GF-D8 (cell line): ENCODE results near the gene POLK.
"Not testable (repeated sequence)": the region's sequence is repeated elsewhere in the genome, so short reads cannot be mapped to it uniquely, and the experiment has no call there.

ENCODE experiments used
- DNase-seq: peaks from one replicate; lab custom pipeline; 2025; lab: John Stamatoyannopoulos, UW

POLK gene

DNA sequence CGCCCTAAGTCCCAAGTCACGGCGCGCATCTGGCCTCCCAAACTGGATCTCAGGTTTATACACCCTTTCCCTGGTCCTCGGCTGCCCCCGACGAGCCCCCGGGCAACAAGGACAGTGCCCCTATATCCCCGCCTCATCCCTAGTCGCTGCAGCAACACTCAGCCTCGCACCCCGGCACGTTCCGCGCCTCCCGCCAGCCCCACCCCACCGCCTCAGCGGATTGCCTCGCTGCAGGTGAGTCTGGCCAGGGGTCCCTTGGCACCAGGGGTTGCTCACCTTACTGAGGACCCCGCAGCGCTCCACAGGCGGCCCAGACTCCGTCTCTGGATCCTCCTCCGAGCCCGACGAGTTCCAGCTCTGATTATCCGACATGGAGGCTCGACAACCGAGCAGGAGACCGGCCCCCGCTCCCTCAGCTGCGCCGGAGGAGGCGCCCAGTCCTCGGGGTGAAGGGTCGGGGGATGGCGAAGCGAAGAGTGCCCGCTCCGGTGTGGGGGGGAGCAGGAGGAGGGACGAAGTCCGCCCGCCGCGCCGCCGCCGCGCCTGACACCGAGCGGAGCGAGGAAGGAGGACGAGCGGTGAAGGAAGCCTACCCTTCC lies 756 bp upstream of the POLK start:
- no peak for DNase-seq

- no peak for DNase-seq
Measured at GRCh38 chr5:75512383-75513074, 838 bp downstream of the POLK start.

DNA sequence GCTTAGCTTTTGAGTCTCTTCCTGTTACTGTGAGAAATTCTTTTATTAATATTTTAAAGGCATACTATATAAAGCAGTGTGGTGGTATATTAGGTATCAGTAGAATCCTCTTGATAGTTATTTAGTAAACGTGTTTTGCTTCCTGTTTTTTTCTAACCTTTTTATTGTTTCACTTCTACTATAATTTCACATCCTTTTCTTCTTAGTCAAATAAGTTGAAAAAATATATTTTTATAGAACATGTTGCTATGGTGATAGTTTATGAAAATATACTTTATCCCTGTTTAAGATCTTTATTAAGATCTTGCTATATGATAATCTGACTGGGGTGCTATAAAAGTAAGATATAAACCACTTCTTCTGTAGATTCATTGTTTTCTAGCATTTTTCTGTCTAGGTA lies 2.1 kb downstream of the POLK start:
- DNase-seq = no peak

DNA sequence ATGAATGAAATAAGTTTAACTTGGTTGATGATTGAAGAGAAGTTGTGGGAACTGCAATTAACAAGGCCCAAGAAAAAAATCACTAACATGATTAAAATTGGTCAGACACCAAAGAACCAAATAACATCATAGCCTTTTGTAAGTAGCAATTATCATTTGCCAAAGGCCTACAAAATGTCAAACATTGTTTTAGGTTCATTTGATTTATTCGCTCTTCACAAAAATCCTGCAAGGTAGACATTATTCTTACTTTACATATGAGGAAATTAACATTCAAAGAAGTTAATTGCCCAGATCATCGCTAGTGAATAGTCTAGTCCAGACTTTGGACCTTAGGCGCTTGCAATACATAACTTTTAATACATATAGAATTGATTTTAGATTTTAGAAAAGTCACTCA lies 2.6 kb downstream of the POLK start:
- no peak for DNase-seq

DNA sequence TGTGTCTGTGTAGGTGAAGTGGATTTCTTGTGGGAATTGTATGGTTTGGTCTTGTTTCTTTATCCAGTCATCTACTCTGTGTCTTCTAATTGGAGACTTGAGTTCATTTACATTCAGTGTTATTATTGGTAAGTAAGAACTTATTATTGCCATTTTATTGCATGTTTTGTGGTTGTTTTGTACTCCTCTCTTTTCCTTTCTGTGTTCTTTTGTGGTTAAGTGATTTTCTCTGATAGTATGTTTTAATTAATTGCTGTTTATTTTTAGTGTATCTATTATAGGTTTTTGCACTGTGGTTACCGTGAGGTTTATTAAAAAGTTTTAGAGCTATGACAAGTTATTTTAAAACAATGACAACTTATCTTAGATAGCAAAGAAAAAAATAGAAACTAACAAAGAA lies 8.1 kb downstream of the POLK start:
- no peak for DNase-seq

- DNase-seq = no peak
Measured at GRCh38 chr5:75521195-75521594, 9.5 kb downstream of the POLK start.

DNA sequence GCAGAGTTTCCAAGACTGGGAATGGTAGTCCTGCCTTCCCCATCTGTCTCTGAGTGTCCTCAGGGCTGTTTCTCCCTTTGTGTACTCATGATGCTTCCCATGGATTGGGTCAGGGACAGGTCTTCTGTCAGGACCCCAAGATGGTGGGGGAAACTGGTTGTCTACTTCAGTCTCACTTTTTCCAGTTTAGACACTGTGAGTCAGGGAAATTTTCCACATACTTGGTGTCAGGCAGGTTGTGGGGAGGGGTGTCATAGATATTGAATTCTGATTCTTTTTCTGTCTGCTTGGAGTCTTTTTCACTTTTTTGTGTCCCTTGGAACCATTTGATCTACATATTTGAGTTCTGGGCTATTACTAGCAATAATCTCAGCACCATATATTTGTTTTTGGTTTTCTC lies 10.3 kb downstream of the POLK start:
- DNase-seq = no peak

DNA sequence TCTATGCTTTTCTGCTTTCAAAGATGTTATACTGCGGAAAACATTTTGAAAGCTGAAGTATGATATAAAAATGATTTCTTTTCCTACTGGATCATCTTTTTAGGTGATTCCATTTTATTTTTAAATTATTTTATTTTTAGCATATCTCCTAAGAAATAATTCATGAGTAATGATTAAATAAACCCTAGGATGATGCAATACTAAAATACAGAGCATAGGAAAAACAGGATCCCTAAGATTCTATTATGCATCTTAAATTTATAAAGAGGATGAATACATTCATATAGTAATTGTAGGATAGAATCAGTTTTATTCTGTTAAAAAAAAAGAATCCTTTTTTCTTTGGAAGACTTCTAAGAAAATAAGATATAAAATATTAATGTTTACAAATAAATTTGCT lies 10.9 kb downstream of the POLK start:
- no peak for DNase-seq

- DNase-seq = no peak
Measured at GRCh38 chr5:75523275-75523674, 11.6 kb downstream of the POLK start.

- no peak for DNase-seq
Measured at GRCh38 chr5:75524071-75524470, 12.4 kb downstream of the POLK start.

DNA sequence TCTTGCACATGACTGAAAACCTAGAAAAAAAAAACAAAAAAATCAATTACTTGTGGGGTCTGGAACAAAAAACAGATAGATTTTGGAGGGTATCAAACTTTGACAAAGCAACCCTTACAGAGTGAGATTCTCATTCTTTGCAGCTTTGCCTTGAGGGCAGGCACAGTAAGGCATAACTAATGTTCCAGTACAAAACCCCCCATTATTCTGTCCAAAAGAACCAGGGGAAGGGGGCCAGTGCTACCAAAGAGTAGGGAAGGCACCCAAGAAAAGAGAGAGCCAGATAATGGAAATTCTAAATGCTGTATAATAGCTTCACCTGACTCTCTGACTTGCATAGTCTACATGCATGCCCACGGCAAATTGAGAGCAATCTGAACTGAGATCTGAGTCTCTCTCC lies 12.9 kb downstream of the POLK start:
- no peak for DNase-seq

DNA sequence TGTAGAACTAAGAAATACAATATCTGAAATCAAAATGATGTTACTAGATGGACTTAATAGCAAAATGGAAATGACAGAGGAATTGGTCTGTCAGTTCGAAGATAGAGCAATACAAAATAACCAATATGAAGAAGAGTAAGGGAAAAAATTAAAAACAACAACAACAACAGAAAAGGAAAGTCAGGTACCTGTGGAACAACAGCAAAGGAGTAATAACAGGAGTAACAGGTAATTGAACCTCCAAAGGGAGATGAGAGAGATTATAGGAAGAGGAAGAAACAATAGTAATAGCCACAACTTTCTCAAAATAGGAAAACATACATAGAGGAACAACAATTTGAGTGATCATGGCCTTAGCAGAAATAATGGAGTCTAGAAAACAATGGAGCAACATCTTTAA lies 13.7 kb downstream of the POLK start:
- DNase-seq = no peak

- DNase-seq = no peak
Measured at GRCh38 chr5:75526070-75526469, 14.4 kb downstream of the POLK start.

DNA sequence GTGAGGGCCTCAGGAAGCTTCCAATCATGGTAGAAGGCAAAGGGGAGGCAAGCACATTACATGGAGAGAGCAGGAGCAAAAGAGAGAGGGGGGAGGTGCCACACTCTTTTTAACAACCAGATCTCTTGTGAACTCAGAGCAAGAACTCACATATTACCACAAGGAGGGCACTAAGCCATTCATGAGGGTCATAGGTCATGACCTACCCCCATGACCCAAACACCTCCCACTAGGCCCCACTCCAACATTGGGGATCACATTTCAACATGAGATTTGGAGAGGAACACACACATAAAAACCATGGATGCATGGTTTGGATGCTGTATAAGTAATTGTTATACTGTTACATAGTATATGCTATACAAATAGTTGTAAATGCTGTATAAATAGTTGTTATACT lies 17.5 kb downstream of the POLK start:
- no peak for DNase-seq

DNA sequence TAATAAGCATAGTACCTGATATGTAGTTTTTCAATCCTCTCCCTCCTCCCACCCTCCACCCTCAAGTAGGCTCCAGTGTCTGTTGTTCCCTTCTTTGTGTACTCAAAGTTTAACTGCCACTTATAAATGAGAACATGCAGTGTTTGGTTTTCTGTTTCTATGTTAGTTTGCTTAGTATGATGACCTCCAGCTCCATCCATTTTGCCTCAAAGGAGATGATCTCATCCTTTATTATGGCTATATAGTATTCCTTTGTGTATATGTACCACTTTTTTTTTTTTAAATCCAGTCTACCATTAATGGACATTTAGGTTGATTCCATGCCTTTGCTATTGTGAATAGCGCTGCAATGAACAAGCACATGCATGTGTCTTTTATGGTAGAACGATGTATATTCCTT lies 20.5 kb downstream of the POLK start:
- DNase-seq = no peak

DNA sequence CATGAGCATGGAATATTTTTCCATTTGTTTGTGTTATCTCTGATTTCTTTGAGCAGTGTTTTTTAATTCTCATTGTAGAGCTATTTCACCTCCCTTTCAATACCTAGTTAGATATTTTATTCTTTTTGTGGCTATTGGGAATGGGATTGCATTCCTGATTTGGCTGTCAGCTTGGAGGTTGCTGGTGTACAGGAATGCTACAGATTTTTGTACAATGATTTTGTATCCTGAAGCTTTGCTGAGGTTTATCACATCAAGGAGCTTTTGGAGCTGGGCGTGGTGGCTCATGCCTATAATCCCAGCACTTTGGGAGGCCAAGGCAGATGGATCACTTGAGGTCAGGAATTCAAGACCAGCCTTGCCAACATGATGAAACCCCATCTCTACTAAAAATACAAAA lies 22.0 kb downstream of the POLK start:
- not testable (repeated sequence) for DNase-seq

GRCh38 chr5:75534734-75535133 lies 23.0 kb downstream of the POLK start:
- DNase-seq = no peak

DNA sequence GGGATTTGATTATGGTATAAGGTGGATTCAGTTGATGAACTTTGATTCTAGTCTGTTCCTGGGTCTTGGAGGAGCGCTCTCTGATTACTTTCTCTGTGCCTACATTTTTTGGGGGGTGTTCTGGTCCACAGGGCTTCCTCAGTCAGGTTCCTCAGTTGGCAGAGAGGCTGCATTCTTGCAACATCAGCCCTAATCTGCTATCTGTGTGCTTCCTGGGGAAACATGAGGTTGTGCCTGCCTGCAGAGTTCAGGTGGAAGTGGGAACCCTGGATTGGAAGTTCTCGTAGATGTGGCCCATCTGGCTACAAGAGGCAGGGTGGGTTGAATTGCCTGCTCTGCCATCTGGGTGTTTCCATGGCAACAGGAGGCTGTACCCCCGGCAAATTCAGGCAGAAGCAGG lies 24.5 kb downstream of the POLK start:
- DNase-seq = no peak

DNA sequence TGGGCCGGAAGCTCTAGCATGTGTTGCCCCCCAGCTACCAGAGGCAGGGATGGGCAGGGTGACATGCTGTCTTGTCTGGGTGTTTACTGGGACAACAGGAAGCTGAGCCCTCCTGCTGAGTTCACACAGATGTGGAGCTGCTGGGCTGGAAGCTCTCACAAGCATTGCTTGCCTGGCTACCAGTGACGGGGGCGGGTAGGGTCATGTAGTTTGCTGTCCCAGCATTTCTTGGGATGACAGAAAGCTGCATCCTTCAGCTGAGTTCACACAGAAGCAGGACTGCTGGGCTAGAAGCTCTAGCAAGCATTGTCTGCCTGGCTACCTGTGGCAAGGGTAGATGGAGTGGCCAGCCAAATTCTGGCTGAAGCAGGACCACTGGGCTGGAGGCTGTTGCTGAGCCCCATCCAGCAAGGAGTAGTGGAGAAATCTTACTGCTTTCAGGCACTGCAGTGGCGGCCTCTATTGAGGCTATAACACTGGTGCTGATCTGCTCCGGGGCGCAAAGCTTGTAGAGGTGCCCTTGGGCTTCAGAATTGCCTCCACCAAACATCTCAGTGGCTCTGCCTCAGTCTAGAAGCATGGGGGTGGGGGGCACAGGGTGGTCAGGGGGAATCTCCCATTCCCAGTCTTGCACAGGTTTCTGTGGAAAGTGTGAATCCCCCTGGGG lies 25.1 kb downstream of the POLK start:
- DNase-seq = no peak

DNA sequence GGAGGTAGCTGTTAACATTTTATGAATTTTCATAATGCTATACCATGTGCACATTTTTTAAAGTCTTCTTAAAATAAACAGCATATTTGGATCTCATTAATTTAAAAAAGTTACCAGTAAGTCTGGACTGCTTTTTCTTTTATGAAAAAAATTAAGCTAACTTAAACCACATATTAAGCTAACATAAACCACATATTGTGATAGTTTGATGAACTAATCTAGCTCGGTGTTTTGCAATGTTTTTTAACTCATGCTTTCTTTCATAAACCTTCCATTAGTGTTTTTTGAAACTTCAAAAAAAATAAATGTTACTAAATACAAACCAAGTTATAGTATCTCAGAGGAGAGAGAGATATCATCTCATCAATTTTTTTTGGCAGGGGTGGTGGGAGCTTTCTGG lies 26.5 kb downstream of the POLK start:
- DNase-seq = no peak

- no peak for DNase-seq
Measured at GRCh38 chr5:75545131-75545530, 33.4 kb downstream of the POLK start.

GRCh38 chr5:75546830-75547229 lies 35.1 kb downstream of the POLK start:
- DNase-seq = no peak

DNA sequence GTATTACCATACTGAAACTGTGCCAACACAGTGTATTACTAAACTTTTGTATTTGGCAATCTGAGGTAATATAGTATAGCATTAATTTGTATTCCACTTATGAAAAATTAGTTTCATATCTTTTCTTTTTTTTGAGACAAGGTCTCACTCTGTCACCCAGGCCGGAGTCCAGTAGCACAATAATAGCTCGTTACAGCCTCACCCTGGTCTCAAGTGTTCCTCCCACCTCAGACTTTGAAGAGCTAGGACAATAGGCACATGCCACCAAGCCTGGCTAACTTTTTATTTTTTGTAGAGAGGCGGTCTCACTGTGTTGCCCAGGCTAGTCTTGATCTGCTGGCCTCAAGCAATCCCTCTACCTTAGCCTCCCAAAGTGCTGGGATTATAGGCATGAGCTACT lies 36.1 kb downstream of the POLK start:
- DNase-seq = no peak

- no peak for DNase-seq
Measured at GRCh38 chr5:75550597-75550996, 38.9 kb downstream of the POLK start.
